ENCODE data around the gene ANXA4. TPM values are rescaled to one million over a fixed set of nuclear protein-coding genes. Genes with fewer than 3 reads are reported as not detected.
A peak's percentile ranks its signal among the peaks of the same experiment; 100 is the strongest.

Gene ANXA4
- total RNA-seq, 1 experiment from 2014 or later: 51.1 TPM

- Histone ChIP-seq H3F3A (ENCODE audit: low read length, unreplicated experiment) (peaks cover 10% of the 10 kb centered on the region), H2AFZ (ENCODE audit: low read length) (0 out of 2 replicates have a peak overlapping the region, but pooled peaks have one; percentile 19), H3K27ac (ENCODE audit: low read length) (peak overlapping the region; percentile 28), H3K9me3 (ENCODE audit: low read length) (no peaks in the 10 kb centered on the region), H3K4me1 (ENCODE audit: insufficient read depth, low read length) (peaks cover 28% of the 10 kb centered on the region), H3K9me2 (replicated peaks; ENCODE audit: low read length) (no peaks in the 10 kb centered on the region), H3K36me3 (ENCODE audit: low read depth, low read length) (peaks cover 28% of the 10 kb centered on the region; the same call in 1 of the 2 replicates), H3K79me2 (ENCODE audit: low read length) (no peaks in the 10 kb centered on the region), H3K9ac (ENCODE audit: low read length) (no peak overlapping the region), H3K27me3 (ENCODE audit: low read length) (no peaks in the 10 kb centered on the region), H3K4me3 (ENCODE audit: low read length) (no peak overlapping the region), H3K4me2 (ENCODE audit: low read length) (no peak overlapping the region), H4K20me1 (ENCODE audit: low read length) (no peaks in the 10 kb centered on the region)
- intact Hi-C loops (cut with micrococcal nuclease): no loop called here
- BruUV-seq (replicated peaks): no TSS peak
- CTCF ChIA-PET: interaction anchor here (0.6 kb wide), 1 partner anchor 90 kb away, joined by 4 read pairs; no protein-coding TSS in a partner anchor
- DNase-seq (peak; percentile 35), ATAC-seq (0 out of 2 replicates have a peak, but pooled peaks have one; percentile 31)
- TF ChIP-seq EZH2phosphoT487 (IDR thresholded peaks at IDR 0.05; ENCODE audit: borderline replicate concordance, low read length) (no peak), EZH2 (IDR thresholded peaks at IDR 0.05; ENCODE audit: low read length, unreplicated experiment) (no peak), CTCF (conservative IDR thresholded peaks at IDR 0.05; ENCODE audit: low read depth, low read length) (no peak)
- POLR2A ChIA-PET (ENCODE audit: unreplicated experiment): no interaction called here
Observed at GRCh38 chr2:69848186-69848790, 106.4 kb downstream of the ANXA4 start.

- H3K79me2 ChIP-seq (ENCODE audit: low read length): no peaks in the 10 kb centered on the region
- intact Hi-C loops (cut with micrococcal nuclease): no loop called here
- ChIA-PET CTCF (no interaction called here), POLR2A (ENCODE audit: unreplicated experiment) (interaction anchor here (0.6 kb wide), 1 partner anchor 89 kb away, joined by 3 read pairs; no protein-coding TSS in a partner anchor)
- H4K20me1 ChIP-seq (ENCODE audit: low read length): no peaks in the 10 kb centered on the region
- H2AFZ ChIP-seq (ENCODE audit: low read length): no peak overlapping the region
- DNase-seq (no peak), ATAC-seq (no peak)
- no peak overlapping the region for H3K4me2 ChIP-seq (ENCODE audit: low read length)
- H3K9me2 ChIP-seq (replicated peaks; ENCODE audit: low read length): no peaks in the 10 kb centered on the region
- BruUV-seq (replicated peaks): no TSS peak
- 0 out of 2 replicates have a peak, but pooled peaks cover 3% of the 10 kb centered on the region for H3K36me3 ChIP-seq (ENCODE audit: low read depth, low read length)
- TF ChIP-seq EZH2phosphoT487 (IDR thresholded peaks at IDR 0.05; ENCODE audit: borderline replicate concordance, low read length): no peak
- TF ChIP-seq EZH2 (IDR thresholded peaks at IDR 0.05; ENCODE audit: low read length, unreplicated experiment): no peak
- TF ChIP-seq CTCF (conservative IDR thresholded peaks at IDR 0.05; ENCODE audit: low read depth, low read length): no peak
- H3K4me1 ChIP-seq (ENCODE audit: insufficient read depth, low read length): peaks cover 25% of the 10 kb centered on the region
- H3K27ac ChIP-seq (ENCODE audit: low read length): peak overlapping the region; percentile 40
- H3K27me3 ChIP-seq (ENCODE audit: low read length): no peaks in the 10 kb centered on the region
- no peak overlapping the region for H3K9ac ChIP-seq (ENCODE audit: low read length)
- H3K9me3 ChIP-seq (ENCODE audit: low read length): no peaks in the 10 kb centered on the region
- H3F3A ChIP-seq (ENCODE audit: low read length, unreplicated experiment): peaks cover 7% of the 10 kb centered on the region
- H3K4me3 ChIP-seq (ENCODE audit: low read length): no peak overlapping the region
Observed at GRCh38 chr2:69858261-69858660, 116.3 kb downstream of the ANXA4 start.

GRCh38 chr2:69863298-69863697 is 121.4 kb downstream of the ANXA4 start:
- no peak overlapping the region for H2AFZ ChIP-seq (ENCODE audit: low read length)
- no peak overlapping the region for H3K4me3 ChIP-seq (ENCODE audit: low read length)
- no peak overlapping the region for H3K9ac ChIP-seq (ENCODE audit: low read length)
- ATAC-seq: peak; percentile 25; the same call in 1 of the 2 replicates
- no peaks in the 10 kb centered on the region for H4K20me1 ChIP-seq (ENCODE audit: low read length)
- peaks cover 18% of the 10 kb centered on the region; the same call in 1 of the 2 replicates for H3K36me3 ChIP-seq (ENCODE audit: low read depth, low read length)
- no peak for DNase-seq
- H3K27ac ChIP-seq (ENCODE audit: low read length): no peak overlapping the region
- H3K27me3 ChIP-seq (ENCODE audit: low read length): no peaks in the 10 kb centered on the region
- POLR2A ChIA-PET (ENCODE audit: unreplicated experiment): interaction anchor here (0.7 kb wide), 1 partner anchor 51 kb away, joined by 3 read pairs; no protein-coding TSS in a partner anchor
- BruUV-seq (replicated peaks): no TSS peak
- H3K9me2 ChIP-seq (replicated peaks; ENCODE audit: low read length): no peaks in the 10 kb centered on the region
- intact Hi-C loops (cut with micrococcal nuclease): loop anchor here (2.0 kb wide), 1 partner anchor 18 kb away; no protein-coding TSS in a partner anchor
- H3K4me2 ChIP-seq (ENCODE audit: low read length): no peak overlapping the region
- peaks cover 16% of the 10 kb centered on the region for H3K4me1 ChIP-seq (ENCODE audit: insufficient read depth, low read length)
- CTCF ChIA-PET: no interaction called here
- H3K9me3 ChIP-seq (ENCODE audit: low read length): no peaks in the 10 kb centered on the region
- no peaks in the 10 kb centered on the region for H3K79me2 ChIP-seq (ENCODE audit: low read length)
- no peak for TF ChIP-seq EZH2phosphoT487 (IDR thresholded peaks at IDR 0.05; ENCODE audit: borderline replicate concordance, low read length)
- TF ChIP-seq CTCF (conservative IDR thresholded peaks at IDR 0.05; ENCODE audit: low read depth, low read length): no peak
- no peaks in the 10 kb centered on the region for H3F3A ChIP-seq (ENCODE audit: low read length, unreplicated experiment)

All from PC-3 (cell line).